ENCODE data around the gene SMARCD2.

Gene SMARCD2

DNA sequence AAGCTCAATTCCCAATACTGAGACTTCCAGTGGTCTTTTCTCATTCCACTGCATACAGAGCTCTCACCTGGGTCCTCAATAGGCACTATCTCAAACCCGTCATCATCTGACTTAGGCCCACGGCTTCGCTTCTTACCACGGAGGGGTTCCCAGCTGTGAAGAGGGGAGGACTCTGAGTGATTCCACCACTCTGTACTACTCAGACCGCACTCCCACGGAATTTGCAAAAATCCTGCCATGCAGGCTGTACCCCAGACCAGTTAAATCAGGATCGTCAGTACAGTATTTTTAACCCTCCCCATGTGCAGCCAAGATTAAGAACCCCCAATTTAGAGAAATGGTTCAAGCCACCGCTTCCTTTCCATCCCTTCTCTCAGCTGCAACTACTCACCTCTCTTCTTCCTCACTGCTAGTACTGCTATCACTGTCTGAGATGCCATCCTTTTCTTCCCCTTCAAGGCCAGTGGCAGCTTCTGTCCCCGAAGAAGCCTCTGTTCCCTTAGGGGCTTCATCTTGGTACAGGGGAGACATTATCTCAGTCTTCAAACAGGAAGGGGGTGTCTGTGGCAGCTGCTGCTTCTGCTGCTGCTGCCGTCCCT is 21.4 kb downstream of the SMARCD2 start:
- H3K4me3 ChIP-seq (ENCODE audit: low read length): no peak overlapping the region
- TF ChIP-seq EZH2 (optimal IDR thresholded peaks at IDR 0.05; ENCODE audit: low read depth, low read length) (no peak), EZH2phosphoT487 (IDR thresholded peaks at IDR 0.05; ENCODE audit: low read length) (no peak)
- TF ChIP-seq, protein P1, sequence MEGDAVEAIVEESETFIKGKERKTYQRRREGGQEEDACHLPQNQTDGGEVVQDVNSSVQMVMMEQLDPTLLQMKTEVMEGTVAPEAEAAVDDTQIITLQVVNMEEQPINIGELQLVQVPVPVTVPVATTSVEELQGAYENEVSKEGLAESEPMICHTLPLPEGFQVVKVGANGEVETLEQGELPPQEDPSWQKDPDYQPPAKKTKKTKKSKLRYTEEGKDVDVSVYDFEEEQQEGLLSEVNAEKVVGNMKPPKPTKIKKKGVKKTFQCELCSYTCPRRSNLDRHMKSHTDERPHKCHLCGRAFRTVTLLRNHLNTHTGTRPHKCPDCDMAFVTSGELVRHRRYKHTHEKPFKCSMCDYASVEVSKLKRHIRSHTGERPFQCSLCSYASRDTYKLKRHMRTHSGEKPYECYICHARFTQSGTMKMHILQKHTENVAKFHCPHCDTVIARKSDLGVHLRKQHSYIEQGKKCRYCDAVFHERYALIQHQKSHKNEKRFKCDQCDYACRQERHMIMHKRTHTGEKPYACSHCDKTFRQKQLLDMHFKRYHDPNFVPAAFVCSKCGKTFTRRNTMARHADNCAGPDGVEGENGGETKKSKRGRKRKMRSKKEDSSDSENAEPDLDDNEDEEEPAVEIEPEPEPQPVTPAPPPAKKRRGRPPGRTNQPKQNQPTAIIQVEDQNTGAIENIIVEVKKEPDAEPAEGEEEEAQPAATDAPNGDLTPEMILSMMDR (IDR thresholded peaks at IDR 0.05; ENCODE audit: low read length): no peak
- no peaks in the 10 kb centered on the region for H3K9me2 ChIP-seq (replicated peaks; ENCODE audit: insufficient read depth, low read length)
- H3K9me3 ChIP-seq (replicated peaks; ENCODE audit: insufficient read depth, low read length): no peaks in the 10 kb centered on the region
- H3K79me2 ChIP-seq (ENCODE audit: low read length): peaks cover 42% of the 10 kb centered on the region
- H3K27me3 ChIP-seq (replicated peaks; ENCODE audit: insufficient read depth, low read length): no peaks in the 10 kb centered on the region
- no peak overlapping the region for H2AFZ ChIP-seq (ENCODE audit: low read length)
- no peak for DNase-seq
- peaks cover 25% of the 10 kb centered on the region; the same call in 1 of the 2 replicates for H3K36me3 ChIP-seq (replicated peaks; ENCODE audit: insufficient read depth, low read length)
- H3K9ac ChIP-seq (ENCODE audit: low read length): no peak overlapping the region
- no peaks in the 10 kb centered on the region for H4K20me1 ChIP-seq (ENCODE audit: insufficient read depth, low read length)
- no peak overlapping the region for H3K4me2 ChIP-seq (ENCODE audit: low read depth, low read length)
- H3F3A ChIP-seq (ENCODE audit: insufficient read depth, low read length): peaks cover 10% of the 10 kb centered on the region
- H3K27ac ChIP-seq (ENCODE audit: low read length): no peak overlapping the region
- H3K4me1 ChIP-seq (ENCODE audit: low read length): peaks cover 5% of the 10 kb centered on the region; the same call in 1 of the 2 replicates

DNA sequence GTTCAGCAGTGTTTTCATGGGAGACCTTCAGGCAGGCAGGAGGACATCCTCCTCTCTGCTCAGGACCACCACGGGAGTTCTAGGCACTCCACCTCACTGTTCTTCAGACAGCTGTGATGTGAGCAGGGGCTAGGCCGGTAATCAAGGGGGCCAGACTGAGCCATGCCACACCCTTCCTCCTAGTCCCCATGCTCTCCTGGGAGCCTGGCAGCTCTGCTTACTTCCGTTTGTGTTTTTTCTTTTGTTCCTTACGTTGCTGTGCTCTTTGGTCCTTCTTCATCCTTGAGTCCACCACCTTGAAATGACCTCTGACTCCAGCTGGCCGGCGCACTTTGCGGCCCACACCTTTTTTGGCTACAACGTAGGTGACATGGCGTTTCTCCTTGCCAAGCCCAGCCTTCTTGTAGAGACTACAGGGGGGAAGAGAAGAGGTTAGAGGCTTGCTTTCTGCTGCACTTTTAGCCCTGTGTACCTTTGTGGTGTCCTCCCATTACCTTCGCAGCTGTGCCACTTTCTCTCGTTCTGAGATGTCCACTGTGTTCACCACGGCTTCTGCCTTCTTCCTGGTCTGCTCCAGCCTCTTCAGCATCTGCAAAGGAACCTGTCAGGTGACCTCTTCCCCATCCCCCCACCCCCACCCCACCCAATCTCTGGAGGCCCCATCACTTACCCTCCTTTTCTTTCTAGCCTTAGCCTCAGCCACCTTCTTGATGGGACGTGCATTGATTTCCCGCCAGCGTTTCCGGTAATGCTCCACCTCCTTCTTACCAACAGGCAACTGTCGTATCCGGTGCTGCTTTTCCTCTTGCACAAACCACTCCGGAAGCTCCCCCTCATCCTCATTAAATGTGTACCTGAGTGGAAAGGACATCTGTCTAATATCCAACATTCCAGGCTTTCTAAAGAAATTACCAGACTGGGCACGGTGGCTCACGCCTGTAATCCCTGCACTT is 22.6 kb downstream of the SMARCD2 start:
- Histone ChIP-seq H2AFZ (ENCODE audit: low read length) (no peak overlapping the region), H3F3A (ENCODE audit: insufficient read depth, low read length) (peaks cover 10% of the 10 kb centered on the region), H3K79me2 (ENCODE audit: low read length) (peaks cover 30% of the 10 kb centered on the region)

DNA sequence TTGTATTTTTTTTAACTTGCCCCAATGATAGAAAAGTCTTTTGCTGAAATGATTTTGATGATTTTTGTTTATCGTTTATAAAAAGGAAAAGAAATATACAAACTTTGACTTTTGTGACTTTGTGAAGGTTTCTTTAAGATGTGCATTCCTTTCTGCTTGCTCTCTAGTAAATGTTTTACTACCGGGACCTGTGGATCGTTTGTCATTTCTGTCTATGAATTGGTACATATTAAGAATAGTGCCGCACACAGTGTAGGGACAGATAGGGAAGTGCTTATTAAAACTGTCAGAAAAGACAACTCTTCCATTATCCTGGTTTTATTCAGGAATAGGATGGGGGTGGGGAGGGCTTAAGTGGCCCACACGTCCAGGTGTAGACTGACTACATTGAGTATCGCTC is 23.4 kb downstream of the SMARCD2 start:
- TF ChIP-seq, protein P1 (IDR thresholded peaks at IDR 0.05; ENCODE audit: low read length): no peak
- TF ChIP-seq EZH2 (optimal IDR thresholded peaks at IDR 0.05; ENCODE audit: low read depth, low read length) (no peak), EZH2phosphoT487 (IDR thresholded peaks at IDR 0.05; ENCODE audit: low read length) (no peak)
- Histone ChIP-seq H3K27me3 (replicated peaks; ENCODE audit: insufficient read depth, low read length) (no peaks in the 10 kb centered on the region), H3K79me2 (ENCODE audit: low read length) (peaks cover 24% of the 10 kb centered on the region), H3K4me3 (ENCODE audit: low read length) (no peak overlapping the region), H3K9ac (ENCODE audit: low read length) (no peak overlapping the region), H3K9me2 (replicated peaks; ENCODE audit: insufficient read depth, low read length) (no peaks in the 10 kb centered on the region), H2AFZ (ENCODE audit: low read length) (no peak overlapping the region), H3K9me3 (replicated peaks; ENCODE audit: insufficient read depth, low read length) (no peaks in the 10 kb centered on the region), H3K27ac (ENCODE audit: low read length) (no peak overlapping the region), H3K36me3 (replicated peaks; ENCODE audit: insufficient read depth, low read length) (peaks cover 35% of the 10 kb centered on the region), H3K4me1 (ENCODE audit: low read length) (no peaks in the 10 kb centered on the region), H3K4me2 (ENCODE audit: low read depth, low read length) (no peak overlapping the region), H3F3A (ENCODE audit: insufficient read depth, low read length) (peaks cover 10% of the 10 kb centered on the region), H4K20me1 (ENCODE audit: insufficient read depth, low read length) (no peaks in the 10 kb centered on the region)
- DNase-seq: no peak

More for the DNA sequence above, 22.6 kb downstream of the SMARCD2 start:
- Histone ChIP-seq H4K20me1 (ENCODE audit: insufficient read depth, low read length) (no peaks in the 10 kb centered on the region), H3K36me3 (replicated peaks; ENCODE audit: insufficient read depth, low read length) (peaks cover 32% of the 10 kb centered on the region), H3K9ac (ENCODE audit: low read length) (no peak overlapping the region), H3K4me2 (ENCODE audit: low read depth, low read length) (no peak overlapping the region), H3K9me2 (replicated peaks; ENCODE audit: insufficient read depth, low read length) (no peaks in the 10 kb centered on the region), H3K4me1 (ENCODE audit: low read length) (no peaks in the 10 kb centered on the region), H3K9me3 (replicated peaks; ENCODE audit: insufficient read depth, low read length) (no peaks in the 10 kb centered on the region), H3K4me3 (ENCODE audit: low read length) (no peak overlapping the region), H3K27me3 (replicated peaks; ENCODE audit: insufficient read depth, low read length) (no peaks in the 10 kb centered on the region), H3K27ac (ENCODE audit: low read length) (no peak overlapping the region)
- no peak for DNase-seq
- no peak for TF ChIP-seq EZH2 (optimal IDR thresholded peaks at IDR 0.05; ENCODE audit: low read depth, low read length)
- TF ChIP-seq EZH2phosphoT487 (IDR thresholded peaks at IDR 0.05; ENCODE audit: low read length): no peak
- TF ChIP-seq, protein P1 (IDR thresholded peaks at IDR 0.05; ENCODE audit: low read length): no peak
